Fibroblast of lung (primary cell): Measurements from ENCODE around the gene ZNF227.

Experiments
- CTCF ChIP-seq, 2 donors: IDR thresholded peaks in 1 of 2; conservative IDR thresholded peaks in 1 of 2; 1 replicate in 1 of 2; 2 replicates in 1 of 2; pipeline ENCODE4 v1.5.1; 2011 to 2012; ENCODE audit warnings: low read length in 2 of 2, control low read depth in 1 of 2, inconsistent platforms in 1 of 2, low read depth in 1 of 2, mild to moderate bottlenecking in 1 of 2
- EZH2 ChIP-seq: IDR thresholded peaks from 2 replicates; pipeline ENCODE4 v1.5.1; 2012; ENCODE audit warnings: low read length, control low read depth, mild to moderate bottlenecking; ENCODE audit errors: missing control alignments

- TF ChIP-seq CTCF (conservative IDR thresholded peaks at IDR 0.05 in 1 of 2, IDR thresholded peaks at IDR 0.05 in 1 of 2; ENCODE audit: low read depth in 1 of 2, low read length in 2 of 2) (no peak), EZH2 (no peak)
Observed at GRCh38 chr19:44212250-44212865, at the start of gene ZNF227.
